GM19372 (cell line): ENCODE measurements around the gene ZNF394.

ENCODE experiments used
- ATAC-seq: cut with Tn5 transposase; IDR thresholded peaks from one replicate; pipeline ENCODE4 v1.9.1; 2021; ENCODE audit warnings: mild to moderate bottlenecking, low read depth, moderate library complexity; ENCODE audit not compliant: unreplicated experiment

Gene ZNF394

DNA sequence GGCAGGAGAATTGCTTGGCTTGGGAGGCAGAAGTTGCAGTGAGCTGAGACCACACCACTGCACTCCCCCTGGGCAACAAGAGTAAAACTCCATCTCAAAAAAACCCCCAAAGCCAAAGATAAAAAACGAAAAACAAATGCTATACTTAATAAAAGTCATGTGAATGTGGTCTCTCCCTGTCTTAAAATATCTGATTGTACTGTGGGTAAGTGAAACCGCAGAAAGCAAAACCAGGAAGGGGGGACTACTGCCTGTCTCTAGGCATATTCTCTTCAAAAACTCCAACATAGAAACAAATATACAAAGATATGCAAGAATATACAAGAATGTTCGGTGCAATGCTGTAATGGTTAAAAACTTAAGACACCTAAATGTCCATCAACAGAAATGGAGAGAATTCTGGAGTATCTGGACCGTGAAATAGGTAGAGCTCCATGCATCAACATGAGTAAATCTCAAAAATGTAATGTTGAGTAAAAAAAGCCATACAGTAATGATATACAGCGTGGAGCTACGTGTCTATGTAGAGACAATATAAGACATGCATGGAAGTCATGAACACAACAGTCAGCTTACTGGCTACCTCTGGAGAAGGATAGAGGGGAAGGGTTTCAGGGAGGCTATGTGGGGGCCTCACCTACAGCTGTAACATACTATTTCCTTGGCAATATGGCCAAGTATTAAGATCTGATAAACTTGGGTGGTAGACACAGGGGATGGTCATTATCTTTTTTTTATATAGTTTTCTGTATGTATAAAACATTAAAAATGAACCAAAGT, 2.1 kb downstream of the ZNF394 start:
- no peak for ATAC-seq

DNA sequence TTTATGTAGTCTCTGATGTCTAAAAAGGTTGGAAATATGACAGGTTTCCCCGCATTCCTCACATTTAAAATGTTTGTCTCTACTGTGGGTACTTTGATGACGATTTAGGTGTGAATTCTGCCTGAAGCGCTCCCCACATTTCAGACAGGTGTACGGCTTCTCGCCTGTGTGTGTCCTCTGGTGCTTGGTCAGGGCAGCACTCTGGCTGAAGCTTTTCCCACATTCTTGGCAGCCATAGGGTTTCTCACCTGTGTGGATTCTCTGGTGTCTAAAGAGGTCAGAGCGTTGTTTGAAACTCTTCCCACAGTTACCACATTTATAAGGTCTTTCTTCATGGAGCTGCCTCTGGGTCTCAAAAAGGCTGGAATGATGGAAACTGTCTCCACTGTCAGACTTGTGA, 6.3 kb downstream of the ZNF394 start:
- ATAC-seq, result no peak

DNA sequence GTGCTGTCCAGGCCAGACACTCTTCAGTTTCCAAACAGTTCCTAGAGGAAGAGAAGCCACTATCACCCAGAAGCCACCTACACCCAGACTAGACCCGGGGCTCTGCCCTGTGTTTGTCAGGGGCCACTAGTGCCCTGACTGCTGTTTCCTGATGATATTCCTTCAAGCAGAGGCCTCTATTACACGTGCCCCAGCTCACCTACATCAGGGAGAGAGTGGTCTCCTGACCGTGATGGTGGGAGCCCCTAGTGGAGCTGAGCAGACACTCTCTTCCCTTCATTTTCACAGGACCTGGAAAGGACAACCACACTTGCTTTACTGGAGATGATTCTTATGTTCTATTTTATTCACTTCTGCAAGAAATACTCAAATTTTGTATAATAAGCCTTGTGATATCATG, 9.2 kb downstream of the ZNF394 start:
- no peak for ATAC-seq

DNA sequence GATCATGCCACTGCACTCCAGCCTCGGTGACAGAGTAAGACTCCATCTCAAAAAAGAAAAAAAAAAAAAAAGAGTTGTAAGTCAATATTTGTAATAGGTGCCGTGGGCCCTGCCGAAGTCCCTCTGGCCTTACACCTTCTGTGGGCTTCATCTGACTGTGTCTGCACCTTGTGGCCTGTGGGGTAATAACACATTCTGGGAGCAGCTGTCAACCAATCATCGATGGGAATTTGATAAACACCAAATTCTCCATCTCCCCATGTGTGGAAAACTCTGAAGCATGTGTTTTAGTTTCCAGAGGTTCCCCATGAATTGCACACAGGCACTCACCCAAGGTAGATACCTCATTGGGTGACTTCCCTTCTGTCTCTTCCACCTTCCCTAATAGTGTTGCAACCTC, 10.8 kb downstream of the ZNF394 start:
- ATAC-seq, result no peak

DNA sequence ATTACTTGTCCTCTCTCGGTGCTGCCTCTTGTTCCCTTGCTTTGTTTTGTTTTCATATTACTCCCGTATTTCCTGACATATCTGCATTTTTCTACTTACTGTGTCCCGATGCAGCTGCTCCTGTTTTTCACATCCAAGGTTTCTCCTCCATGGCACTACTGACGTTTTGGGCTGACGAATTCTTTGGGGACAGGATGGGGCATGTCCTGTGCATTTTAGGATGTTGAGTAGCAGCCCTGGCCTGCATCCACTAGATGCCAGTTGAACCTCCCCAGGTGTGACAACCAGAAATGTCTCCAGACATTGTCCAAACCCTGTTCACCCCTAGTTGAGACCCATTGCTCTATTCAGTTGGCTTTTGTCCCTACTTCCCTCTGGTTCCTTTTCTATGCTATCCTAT, 15.0 kb downstream of the ZNF394 start:
- ATAC-seq, result no peak

DNA sequence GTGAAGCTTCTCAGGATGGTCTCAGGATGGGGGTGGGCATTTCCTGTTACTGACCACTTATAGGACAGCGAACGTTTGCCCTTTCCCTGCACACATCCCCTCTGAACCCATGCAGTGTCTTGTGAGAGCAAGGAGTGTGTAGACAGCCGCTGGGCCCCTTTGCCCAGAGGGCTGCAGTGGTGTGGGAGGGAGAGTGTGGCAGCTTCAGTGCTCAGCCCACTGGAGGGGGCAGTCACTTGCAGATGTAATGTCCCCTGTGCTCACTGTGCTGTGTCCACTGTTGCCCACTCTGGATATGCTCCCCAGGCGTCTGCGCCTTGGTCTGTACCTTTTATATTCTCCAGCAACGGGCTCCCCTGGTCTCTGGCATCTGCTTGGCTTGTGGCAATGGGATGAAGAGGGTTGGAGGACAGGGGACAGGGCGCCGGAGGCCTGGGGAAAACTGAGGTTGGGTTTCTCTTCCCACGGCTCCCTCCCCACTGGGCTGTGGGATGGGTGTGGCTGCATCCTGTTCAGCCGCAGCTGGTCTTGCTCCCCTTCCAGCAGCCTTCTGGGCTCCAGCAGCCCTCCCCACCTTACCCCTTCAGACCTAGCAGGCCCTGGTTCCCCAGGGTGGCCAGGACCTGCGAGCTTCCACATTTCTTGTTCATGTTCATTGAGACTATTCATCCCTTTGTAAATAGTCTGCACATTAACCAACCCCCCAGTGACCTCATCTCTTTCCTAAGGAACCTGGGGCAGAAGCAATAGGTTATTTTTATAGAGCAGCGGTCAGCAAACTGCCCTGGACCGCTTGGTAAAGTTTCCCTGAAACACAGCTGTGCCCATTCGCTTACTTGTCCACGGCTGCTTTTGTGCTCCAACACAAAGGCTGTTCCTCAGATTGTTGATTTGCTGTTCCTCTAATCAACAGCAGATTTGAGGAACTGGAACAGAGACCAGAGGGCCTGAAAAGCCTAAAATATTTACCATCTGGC, 21.3 kb downstream of the ZNF394 start:
- ATAC-seq, result no peak

DNA sequence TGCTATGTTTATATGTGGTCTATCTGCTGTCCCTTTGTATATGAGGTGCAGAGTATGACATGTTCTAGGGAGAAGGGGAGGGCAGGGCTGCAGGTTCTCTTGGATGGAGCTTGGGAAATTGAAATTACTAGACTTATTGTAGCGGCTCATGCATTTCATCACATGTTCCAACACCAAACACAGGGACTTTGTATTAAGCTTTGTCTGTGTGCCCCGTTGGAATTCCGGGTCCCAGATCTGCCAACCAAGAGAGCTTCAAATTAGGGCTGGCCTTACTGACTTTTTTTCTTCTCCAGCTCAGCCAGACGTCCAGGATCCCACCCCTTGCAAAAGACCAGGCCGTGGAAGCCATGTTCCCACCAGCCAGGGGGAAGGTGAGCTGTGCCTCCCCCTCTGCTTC, 24.0 kb downstream of the ZNF394 start:
- no peak for ATAC-seq

DNA sequence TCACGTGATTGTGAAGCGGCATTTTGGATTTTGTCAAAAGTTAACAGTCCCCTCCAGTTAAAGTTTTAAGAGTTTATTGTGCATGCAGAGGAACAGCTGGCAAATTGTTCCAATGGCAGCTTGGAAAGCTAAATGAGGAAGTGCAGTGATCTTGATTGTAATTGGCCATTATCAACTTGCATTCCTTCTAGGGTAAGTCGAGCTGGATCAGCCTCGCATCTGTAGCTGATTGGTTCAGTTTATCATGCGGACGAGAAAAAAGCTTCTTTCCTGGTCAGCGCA, 26.8 kb downstream of the ZNF394 start:
- no peak for ATAC-seq

DNA sequence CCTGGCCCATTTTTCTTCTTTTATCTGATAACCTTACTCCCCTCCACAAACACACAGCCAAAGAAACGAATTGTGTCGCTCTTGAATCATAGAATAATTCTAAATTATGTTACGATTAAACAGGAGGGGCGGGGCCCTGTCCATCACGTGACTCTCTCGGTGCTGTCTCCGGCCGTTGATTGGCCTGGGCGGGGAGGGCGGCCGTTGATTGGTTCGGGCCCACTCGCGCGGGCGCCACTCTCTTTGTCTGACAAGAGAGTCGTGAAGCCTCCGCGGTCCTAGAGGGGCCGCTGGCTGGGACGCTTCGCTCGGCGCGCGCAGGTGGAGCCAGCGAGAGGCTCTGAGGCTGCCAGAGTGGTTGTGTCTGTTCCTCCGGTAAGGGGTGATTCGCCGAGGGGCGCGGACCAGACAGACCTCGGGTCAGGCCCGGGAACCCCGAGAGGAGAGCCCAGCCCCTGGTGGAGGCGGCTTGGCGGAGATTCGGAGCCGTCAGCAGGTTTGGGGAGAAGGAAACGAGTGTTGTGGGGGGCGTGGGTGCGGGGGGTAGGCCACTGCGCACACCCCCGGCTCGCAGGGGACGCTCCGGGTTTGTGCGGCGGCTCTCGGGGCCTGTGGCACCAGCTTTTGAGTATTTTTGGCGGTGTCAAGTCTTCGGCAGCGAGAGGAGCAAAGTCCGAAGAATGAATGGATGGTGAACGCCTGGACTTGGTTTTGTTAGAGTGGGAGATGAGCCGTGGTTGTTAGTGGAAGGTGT, 27.3 kb downstream of the ZNF394 start, which contains the start of gene ZNF789:
Gene ZNF789 (plus strand): TSS at position 330 of the 754 bp plus-strand sequence. CDS start 3,567 bp downstream, outside the sequence.
- peak; percentile 96 for ATAC-seq

DNA sequence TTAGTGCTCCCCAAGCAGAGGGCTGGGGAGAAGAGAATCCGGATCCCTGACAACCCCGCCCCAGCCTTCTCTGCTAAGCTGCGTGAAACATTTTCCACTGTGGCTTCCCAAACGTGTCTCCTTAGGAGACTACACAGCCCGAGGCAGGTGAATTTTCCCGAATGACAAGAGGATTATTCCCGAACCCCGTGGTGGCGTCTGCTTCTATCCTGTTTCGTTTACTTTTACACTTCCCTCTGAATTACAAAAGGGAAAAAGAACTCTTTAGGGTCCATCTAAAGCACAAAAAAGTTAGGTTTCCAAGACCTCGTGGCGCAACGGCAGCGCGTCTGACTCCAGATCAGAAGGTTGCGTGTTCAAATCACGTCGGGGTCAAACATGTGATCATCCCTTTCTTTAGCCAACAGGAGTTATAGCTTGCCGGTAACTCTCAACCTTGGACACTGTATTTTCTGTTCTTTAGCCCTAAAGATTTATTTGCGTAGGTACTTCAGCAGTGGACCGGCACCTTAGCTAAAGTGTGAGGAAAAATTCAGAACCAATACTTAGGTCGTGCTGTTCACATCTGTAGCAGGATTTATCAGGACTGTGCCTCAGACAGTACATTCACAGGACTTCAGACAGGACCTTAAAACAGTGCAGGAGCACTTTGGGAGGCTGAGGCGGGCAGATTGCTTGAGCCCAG, 30.6 kb downstream of the ZNF394 start:
- ATAC-seq, result no peak

DNA sequence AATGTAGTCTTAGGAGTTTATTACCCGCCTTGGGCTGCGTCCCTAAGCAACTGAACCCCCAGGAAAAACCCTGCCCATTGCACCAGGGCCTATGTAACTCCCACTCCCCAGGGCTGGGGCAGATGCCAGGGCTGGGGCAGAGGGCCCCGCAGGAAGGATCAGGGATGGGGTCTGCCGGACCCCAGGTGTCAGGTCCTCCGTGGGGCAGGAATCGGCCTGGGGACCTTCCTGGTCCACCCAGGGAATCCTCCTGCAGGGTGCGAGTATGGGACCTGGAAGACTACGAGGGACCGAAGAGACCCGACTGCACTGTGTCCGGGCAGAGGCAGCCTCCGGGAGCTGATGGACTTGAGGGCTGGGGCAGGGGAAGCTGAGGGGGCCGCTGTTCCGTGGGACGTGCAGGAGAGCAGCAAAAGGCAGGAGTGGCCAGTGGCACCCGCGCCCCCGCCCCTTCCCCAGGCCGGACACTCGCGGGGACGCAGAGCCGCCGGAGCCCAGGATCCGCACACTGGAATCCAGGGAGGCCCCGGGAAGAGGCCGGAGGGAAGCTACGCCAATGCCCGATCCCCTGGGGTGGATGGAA, 31.7 kb downstream of the ZNF394 start:
- ATAC-seq, result no peak

DNA sequence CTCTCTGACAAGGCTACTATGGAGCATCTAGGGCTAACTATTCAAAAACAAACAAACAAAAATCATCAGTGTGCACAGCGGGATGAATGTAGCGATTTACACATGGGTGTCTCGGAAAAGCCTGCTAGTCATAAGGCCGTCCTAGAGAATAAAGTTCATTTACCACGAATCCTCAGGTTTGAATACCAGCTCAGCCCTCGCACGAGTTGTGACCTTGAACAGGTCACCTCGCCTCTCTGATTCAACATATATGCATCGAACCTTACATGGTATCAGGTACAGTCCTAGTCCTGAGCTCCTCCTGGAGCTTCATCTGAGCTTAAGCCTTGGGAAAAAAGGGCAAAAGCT, 34.7 kb downstream of the ZNF394 start:
- ATAC-seq, result no peak

DNA sequence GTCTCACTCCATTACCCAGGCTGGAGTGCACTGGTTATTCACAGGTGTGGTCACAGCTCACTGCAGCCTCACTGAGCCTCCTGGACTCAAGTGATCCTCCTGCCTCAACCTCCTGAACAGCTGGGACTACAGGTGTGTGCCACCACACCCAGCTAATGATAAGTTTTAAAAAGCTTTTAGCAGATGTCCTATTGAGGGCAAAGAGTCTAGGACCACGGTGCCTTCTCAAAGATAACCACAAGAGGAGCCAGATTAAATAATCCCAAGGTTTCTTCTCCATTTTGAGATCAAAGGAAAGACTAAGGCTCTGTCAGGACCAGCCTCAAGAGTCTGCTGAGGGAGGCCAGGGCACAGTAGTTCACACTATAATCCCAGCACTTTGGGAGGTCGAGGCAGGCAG, 38.9 kb downstream of the ZNF394 start:
- no peak for ATAC-seq

DNA sequence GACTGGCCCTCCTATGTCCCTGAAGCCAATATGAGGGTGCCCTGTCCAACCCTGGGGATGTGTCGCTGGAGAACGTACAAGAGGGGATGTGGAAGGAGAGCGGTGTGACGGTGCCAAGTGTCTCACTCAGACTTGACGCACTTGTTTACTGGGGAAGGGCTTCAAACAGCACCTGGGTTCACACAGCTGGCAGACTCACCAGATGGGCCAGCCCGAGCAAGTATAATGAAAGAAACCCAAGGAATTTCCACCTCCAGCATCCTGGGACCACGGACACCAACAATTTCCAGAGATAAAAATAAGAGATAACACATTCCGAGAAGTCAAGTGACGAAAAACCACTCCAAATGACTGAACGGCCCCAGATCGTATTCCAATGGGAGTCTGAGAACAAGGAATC, 39.4 kb downstream of the ZNF394 start:
- no peak for ATAC-seq

DNA sequence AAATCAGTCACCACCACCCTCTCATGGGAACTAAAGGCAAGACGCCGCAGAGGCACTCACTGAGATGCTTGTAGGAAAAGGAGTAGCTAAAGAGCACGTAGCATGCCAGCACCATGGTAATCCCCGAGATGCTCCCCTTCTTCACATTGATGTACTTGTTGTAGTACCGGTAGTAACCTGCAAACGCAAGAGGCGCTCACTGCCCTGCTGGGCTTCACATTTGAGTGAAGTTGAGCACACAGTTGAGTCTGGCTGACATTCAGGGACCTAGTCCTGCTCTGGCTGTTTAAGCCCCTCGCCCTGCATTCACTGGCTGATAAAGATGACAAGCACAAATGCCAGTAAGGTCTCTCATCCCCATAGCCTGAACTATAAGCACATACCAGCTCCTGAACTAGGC, 41.0 kb downstream of the ZNF394 start:
- ATAC-seq, result no peak

DNA sequence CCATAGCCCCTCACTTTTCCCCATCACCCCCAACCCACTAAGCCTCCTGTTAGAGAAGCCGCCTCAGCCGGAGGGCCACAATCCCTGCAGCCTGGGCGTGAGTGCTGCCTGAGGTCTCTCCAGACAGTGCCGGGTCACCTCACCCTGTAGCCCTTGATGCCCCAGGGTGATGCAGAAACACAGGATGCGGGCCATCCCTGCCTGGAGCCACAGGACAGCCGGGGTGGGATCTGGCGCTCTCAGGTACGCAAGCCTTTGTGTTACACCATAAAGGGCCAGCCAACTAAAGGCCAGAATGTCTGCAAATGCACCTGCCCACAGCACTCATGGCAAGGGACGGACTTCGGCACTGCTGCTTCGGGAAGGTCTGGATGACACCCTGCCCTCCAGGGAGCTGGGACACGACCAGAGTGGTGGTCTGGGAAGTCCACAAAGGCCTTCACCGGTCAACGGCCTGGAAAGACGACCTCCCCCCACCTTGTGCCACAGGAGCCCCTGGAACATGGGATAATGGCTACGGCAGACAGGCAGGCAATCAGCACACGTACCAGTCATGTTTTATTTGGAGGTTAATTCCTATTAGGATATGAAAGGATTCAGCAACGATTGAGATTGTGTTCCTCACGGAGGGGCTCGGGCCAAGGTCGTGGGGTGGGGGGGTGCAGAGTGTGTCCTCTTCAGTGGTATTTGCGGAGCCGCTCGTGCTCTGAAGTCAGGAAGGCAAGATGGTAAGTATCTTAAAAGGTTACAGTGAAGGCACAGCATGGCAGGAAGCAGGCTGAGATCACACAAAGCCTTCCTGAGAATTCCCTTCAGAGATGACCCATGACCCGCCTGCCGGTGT, 42.2 kb downstream of the ZNF394 start:
- no peak for ATAC-seq

DNA sequence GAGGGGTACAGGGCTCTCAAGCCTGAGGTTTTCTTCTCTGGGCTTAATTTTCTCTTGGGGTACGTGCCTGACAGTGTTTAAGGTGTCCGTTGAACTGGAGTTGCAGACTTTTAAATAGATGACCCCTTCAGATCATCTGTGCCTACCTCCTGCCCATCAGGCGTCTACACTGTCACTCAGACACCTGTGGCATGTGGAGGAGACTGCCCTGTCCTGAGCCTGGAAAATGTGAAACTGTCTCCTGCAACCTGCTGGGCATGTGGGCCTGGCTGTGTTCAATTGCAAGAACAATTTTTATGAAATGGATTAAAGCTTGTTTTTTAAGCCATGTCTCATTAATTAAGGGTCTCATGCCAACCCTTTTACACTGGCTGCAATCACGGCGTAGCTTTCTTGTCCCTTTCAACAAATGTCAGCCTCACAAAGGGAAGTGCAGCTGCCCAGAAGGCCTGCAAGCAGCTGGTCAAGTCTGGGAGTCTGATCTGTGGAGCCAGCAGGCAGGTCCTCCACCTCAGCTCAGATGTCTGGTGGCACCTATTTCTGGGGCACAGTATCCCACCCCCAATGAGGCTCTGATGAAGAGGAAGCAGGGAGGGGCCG, 42.9 kb downstream of the ZNF394 start:
- no peak for ATAC-seq

DNA sequence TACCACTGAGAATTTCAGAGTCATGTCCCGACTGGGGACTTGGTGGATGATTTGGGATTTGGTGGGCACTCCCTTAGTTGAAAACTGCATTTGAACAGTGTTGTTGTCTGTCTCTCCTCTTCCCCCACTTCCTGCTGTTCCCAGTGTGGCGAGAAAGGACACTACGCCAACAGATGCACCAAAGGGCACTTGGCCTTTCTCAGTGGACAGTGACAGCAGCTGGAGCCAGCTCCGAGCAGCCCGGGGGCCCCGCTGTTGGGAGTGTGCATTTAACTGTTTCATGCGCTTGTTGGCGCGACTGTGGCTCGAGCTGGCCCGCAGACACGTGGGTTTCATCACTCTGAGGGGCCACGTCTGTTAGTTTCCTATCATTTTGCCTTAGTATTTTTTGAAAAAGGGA, 43.8 kb downstream of the ZNF394 start:
- no peak for ATAC-seq

DNA sequence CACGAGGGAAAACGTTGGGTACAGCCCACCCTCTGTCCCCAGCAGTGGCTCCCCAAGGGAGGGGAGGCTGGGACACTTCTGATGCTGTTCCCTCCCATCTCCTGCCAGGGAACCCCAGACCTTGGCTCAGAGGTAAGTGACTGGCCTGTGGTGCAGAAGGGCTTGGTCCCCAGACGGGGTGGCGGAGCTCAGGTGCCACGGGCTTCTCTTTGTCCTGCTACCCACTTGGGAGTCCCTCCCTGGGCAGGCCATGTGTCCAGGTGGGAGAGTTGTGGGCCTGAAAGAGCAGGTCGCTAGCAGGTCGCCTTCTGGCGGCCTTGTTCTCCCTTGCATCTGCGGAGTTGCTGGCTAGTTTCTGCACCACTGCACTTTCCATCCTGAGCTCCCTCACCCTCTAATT, 44.2 kb downstream of the ZNF394 start:
- ATAC-seq, result no peak
